HUES64 (cell line): ENCODE results near the gene SLC8A1.

Source experiments
- H3K27ac ChIP-seq: 2 replicates; pipeline ENCODE4 v1.7.0; 2013; ENCODE audit warnings: low read depth, low read length, inconsistent platforms
- H3K27me3 ChIP-seq: 2 replicates; pipeline ENCODE4 v1.6.1; 2013; ENCODE audit warnings: mild to moderate bottlenecking, low read length; ENCODE audit not compliant: insufficient read depth
- H3K36me3 ChIP-seq: 2 replicates; pipeline ENCODE4 v1.6.1; 2013; ENCODE audit warnings: mild to moderate bottlenecking, low read length; ENCODE audit not compliant: insufficient read depth
- H3K4me1 ChIP-seq: 2 replicates; pipeline ENCODE4 v1.6.1; 2013; ENCODE audit warnings: mild to moderate bottlenecking, low read length, moderate library complexity; ENCODE audit not compliant: insufficient read depth
- H3K4me3 ChIP-seq: 2 replicates; pipeline ENCODE4 v1.5.1; 2013; ENCODE audit warnings: mild to moderate bottlenecking, low read length, moderate library complexity
- H3K9ac ChIP-seq: 2 replicates; pipeline ENCODE4 v1.6.1; 2013; ENCODE audit warnings: mild to moderate bottlenecking, low read depth, low read length
- H3K9me3 ChIP-seq: 2 replicates; pipeline ENCODE4 v1.6.1; 2013; ENCODE audit warnings: low read depth, low read length; ENCODE audit not compliant: insufficient read depth
- WGBS: fragments of 150-250, 120-280 bp; methylation state at CpG from one replicate; pipeline ENCODE4 v1.1.7; 2013; ENCODE audit warnings: missing lambda C conversion rate; 5-methylcytosine and 5-hydroxymethylcytosine counted together

The SLC8A1 gene

GRCh38 chr2:40419364-40419762 is 32.5 kb downstream of the SLC8A1 start:
- 96% methylated on average over 1 of the region's 2 CpGs for WGBS
- H3K36me3 ChIP-seq = no peaks in the 10 kb centered on the region
- H3K9me3 ChIP-seq = no peaks in the 10 kb centered on the region
- H3K4me1 ChIP-seq = no peaks in the 10 kb centered on the region
- no peak overlapping the region for H3K4me3 ChIP-seq
- no peaks in the 10 kb centered on the region for H3K27me3 ChIP-seq
- H3K27ac ChIP-seq = no peak overlapping the region
- H3K9ac ChIP-seq = no peak overlapping the region

GRCh38 chr2:40418614-40419363 is 33.1 kb downstream of the SLC8A1 start:
- Histone ChIP-seq H3K4me3 (no peak overlapping the region), H3K4me1 (no peaks in the 10 kb centered on the region), H3K27me3 (no peaks in the 10 kb centered on the region), H3K9ac (no peak overlapping the region), H3K36me3 (no peaks in the 10 kb centered on the region), H3K9me3 (no peaks in the 10 kb centered on the region), H3K27ac (no peak overlapping the region)
- WGBS = 94% methylated on average over 5 of the region's 5 CpGs

- no peak overlapping the region for H3K9ac ChIP-seq
- no peaks in the 10 kb centered on the region for H3K36me3 ChIP-seq
- 96% methylated on average over 1 of the region's 1 CpG for WGBS
- H3K27ac ChIP-seq = no peak overlapping the region
- no peak overlapping the region for H3K4me3 ChIP-seq
- H3K9me3 ChIP-seq = no peaks in the 10 kb centered on the region
- no peaks in the 10 kb centered on the region for H3K27me3 ChIP-seq
- no peaks in the 10 kb centered on the region for H3K4me1 ChIP-seq
Measured at GRCh38 chr2:40416486-40416885, 35.4 kb downstream of the SLC8A1 start.

- Histone ChIP-seq H3K9me3 (no peaks in the 10 kb centered on the region), H3K9ac (no peak overlapping the region), H3K4me3 (no peak overlapping the region), H3K36me3 (no peaks in the 10 kb centered on the region), H3K27ac (no peak overlapping the region), H3K4me1 (no peaks in the 10 kb centered on the region), H3K27me3 (no peaks in the 10 kb centered on the region)
- WGBS = 68% methylated on average over 2 of the region's 2 CpGs
Measured at GRCh38 chr2:40415391-40415790, 36.5 kb downstream of the SLC8A1 start.

GRCh38 chr2:40412456-40412855 is 39.4 kb downstream of the SLC8A1 start:
- H3K27ac ChIP-seq = no peak overlapping the region
- H3K9ac ChIP-seq = no peak overlapping the region
- 85% methylated on average over 1 of the region's 1 CpG for WGBS
- no peaks in the 10 kb centered on the region for H3K9me3 ChIP-seq
- no peaks in the 10 kb centered on the region for H3K4me1 ChIP-seq
- no peak overlapping the region for H3K4me3 ChIP-seq
- H3K36me3 ChIP-seq = no peaks in the 10 kb centered on the region
- no peaks in the 10 kb centered on the region for H3K27me3 ChIP-seq

- 97% methylated on average over 1 of the region's 1 CpG for WGBS
- Histone ChIP-seq H3K9me3 (no peaks in the 10 kb centered on the region), H3K36me3 (no peaks in the 10 kb centered on the region), H3K27ac (no peak overlapping the region), H3K27me3 (no peaks in the 10 kb centered on the region), H3K9ac (no peak overlapping the region), H3K4me1 (no peaks in the 10 kb centered on the region), H3K4me3 (no peak overlapping the region)
Measured at GRCh38 chr2:40410695-40411094, 41.2 kb downstream of the SLC8A1 start.

- WGBS = 83% methylated on average over 2 of the region's 2 CpGs
- Histone ChIP-seq H3K36me3 (no peaks in the 10 kb centered on the region), H3K4me3 (no peak overlapping the region)
Measured at GRCh38 chr2:40409734-40410133, 42.2 kb downstream of the SLC8A1 start.

GRCh38 chr2:40406485-40407289 is 45.2 kb downstream of the SLC8A1 start:
- H3K9me3 ChIP-seq = no peaks in the 10 kb centered on the region
- H3K36me3 ChIP-seq = no peaks in the 10 kb centered on the region
- no peaks in the 10 kb centered on the region for H3K27me3 ChIP-seq
- WGBS = 92% methylated on average over 8 of the region's 8 CpGs
- no peaks in the 10 kb centered on the region for H3K4me1 ChIP-seq
- no peak overlapping the region for H3K9ac ChIP-seq
- H3K27ac ChIP-seq = no peak overlapping the region
- H3K4me3 ChIP-seq = no peak overlapping the region

More at GRCh38 chr2:40409734-40410133, 42.2 kb downstream of the SLC8A1 start:
- H3K4me1 ChIP-seq = no peaks in the 10 kb centered on the region
- H3K27ac ChIP-seq = no peak overlapping the region
- H3K9me3 ChIP-seq = no peaks in the 10 kb centered on the region
- H3K9ac ChIP-seq = no peak overlapping the region
- H3K27me3 ChIP-seq = no peaks in the 10 kb centered on the region

GRCh38 chr2:40405465-40405864 is 46.4 kb downstream of the SLC8A1 start:
- Histone ChIP-seq H3K36me3 (no peaks in the 10 kb centered on the region), H3K4me1 (peaks cover 7% of the 10 kb centered on the region), H3K27ac (no peak overlapping the region), H3K27me3 (no peaks in the 10 kb centered on the region), H3K9ac (no peak overlapping the region), H3K4me3 (no peak overlapping the region), H3K9me3 (no peaks in the 10 kb centered on the region)
- WGBS = 97% methylated on average over 2 of the region's 3 CpGs

- Histone ChIP-seq H3K4me1 (peaks cover 13% of the 10 kb centered on the region), H3K27me3 (no peaks in the 10 kb centered on the region), H3K36me3 (no peaks in the 10 kb centered on the region), H3K9ac (no peak overlapping the region), H3K4me3 (no peak overlapping the region), H3K27ac (no peak overlapping the region), H3K9me3 (no peaks in the 10 kb centered on the region)
- 92% methylated on average over 4 of the region's 4 CpGs for WGBS
Measured at GRCh38 chr2:40404517-40404916, 47.4 kb downstream of the SLC8A1 start.

- no peak overlapping the region for H3K9ac ChIP-seq
- 91% methylated on average over 3 of the region's 4 CpGs for WGBS
- no peak overlapping the region for H3K27ac ChIP-seq
- no peaks in the 10 kb centered on the region for H3K36me3 ChIP-seq
- peaks cover 13% of the 10 kb centered on the region for H3K4me1 ChIP-seq
- no peaks in the 10 kb centered on the region for H3K9me3 ChIP-seq
- no peak overlapping the region for H3K4me3 ChIP-seq
- no peaks in the 10 kb centered on the region for H3K27me3 ChIP-seq
Measured at GRCh38 chr2:40403233-40403836, 48.6 kb downstream of the SLC8A1 start.
